Measurements from ENCODE around the gene DMTF1. TPM values are rescaled to one million over a fixed set of nuclear protein-coding genes. Genes with fewer than 3 reads are reported as not detected.

The DMTF1 gene
- total RNA-seq, 2 donors from 2014 or later: 129 to 152 TPM

- H3K4me1 ChIP-seq (ENCODE audit: control insufficient read depth, insufficient read depth, low read length): no peaks in the 10 kb centered on the region
- H3K27ac Mint-ChIP-seq: peak overlapping the region; percentile 44
- H3K27me3 ChIP-seq (ENCODE audit: control insufficient read depth, insufficient read depth, low read length, poor library complexity, severe bottlenecking): no peaks in the 10 kb centered on the region
- peaks cover 33% of the 10 kb centered on the region for H3K9me3 ChIP-seq (ENCODE audit: control insufficient read depth, low read length)
- H3K9ac ChIP-seq (ENCODE audit: extremely low read depth, low read length, poor library complexity, severe bottlenecking): no peak overlapping the region
- H3K4me3 ChIP-seq (ENCODE audit: low read length): no peak overlapping the region
- 96 to 100% methylated on average over 1 of the region's 1 CpG for WGBS, 2 experiments (ENCODE audit: insufficient coverage in 1 of 2, insufficient read length in 1 of 2)
- H3K27ac ChIP-seq (ENCODE audit: low read depth, low read length): no peak overlapping the region
- peaks cover 36% of the 10 kb centered on the region for H3K36me3 ChIP-seq (ENCODE audit: control insufficient read depth, insufficient read depth, low read length)
- H3K27me3 Mint-ChIP-seq (ENCODE audit: insufficient read depth): no peaks in the 10 kb centered on the region
- peaks cover 11% of the 10 kb centered on the region for H3K4me1 Mint-ChIP-seq
- no peak overlapping the region for H3K4me3 Mint-ChIP-seq
- DNase-seq: no peak
- peaks cover 11% of the 10 kb centered on the region for H3K9me3 Mint-ChIP-seq
- TF ChIP-seq, protein P1, sequence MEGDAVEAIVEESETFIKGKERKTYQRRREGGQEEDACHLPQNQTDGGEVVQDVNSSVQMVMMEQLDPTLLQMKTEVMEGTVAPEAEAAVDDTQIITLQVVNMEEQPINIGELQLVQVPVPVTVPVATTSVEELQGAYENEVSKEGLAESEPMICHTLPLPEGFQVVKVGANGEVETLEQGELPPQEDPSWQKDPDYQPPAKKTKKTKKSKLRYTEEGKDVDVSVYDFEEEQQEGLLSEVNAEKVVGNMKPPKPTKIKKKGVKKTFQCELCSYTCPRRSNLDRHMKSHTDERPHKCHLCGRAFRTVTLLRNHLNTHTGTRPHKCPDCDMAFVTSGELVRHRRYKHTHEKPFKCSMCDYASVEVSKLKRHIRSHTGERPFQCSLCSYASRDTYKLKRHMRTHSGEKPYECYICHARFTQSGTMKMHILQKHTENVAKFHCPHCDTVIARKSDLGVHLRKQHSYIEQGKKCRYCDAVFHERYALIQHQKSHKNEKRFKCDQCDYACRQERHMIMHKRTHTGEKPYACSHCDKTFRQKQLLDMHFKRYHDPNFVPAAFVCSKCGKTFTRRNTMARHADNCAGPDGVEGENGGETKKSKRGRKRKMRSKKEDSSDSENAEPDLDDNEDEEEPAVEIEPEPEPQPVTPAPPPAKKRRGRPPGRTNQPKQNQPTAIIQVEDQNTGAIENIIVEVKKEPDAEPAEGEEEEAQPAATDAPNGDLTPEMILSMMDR (conservative IDR thresholded peaks at IDR 0.05): no peak
- peaks cover 47% of the 10 kb centered on the region for H3K36me3 Mint-ChIP-seq (ENCODE audit: low read depth)
Observed at GRCh38 chr7:87212498-87212897, 60.2 kb downstream of the DMTF1 start.

DNA sequence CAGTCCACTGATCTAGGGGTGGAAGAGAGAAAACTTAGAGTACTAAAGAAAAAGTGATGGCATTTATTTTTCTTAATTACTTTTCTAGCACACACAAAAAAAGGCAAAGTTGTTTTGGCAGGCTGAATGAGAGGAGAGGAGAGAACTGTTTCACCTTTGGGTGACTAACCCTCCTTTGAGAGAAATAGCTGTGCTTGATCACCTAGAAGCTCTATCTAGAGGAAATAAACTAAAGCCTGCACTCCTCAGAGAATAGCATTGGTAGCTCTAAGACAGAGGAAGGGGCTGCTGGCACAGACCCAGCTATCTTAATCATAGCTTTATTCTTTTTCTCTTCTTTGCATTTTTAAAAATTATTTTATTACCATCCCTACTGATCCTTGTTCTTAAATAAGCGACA lies 61.0 kb downstream of the DMTF1 start:
- no peak overlapping the region for H3K27ac Mint-ChIP-seq
- 96% methylated on average over 1 of the region's 1 CpG; no CpG with 5 or more reads in 1 of the 2 experiments for WGBS, 2 experiments (ENCODE audit: insufficient coverage in 1 of 2, insufficient read length in 1 of 2)

DNA sequence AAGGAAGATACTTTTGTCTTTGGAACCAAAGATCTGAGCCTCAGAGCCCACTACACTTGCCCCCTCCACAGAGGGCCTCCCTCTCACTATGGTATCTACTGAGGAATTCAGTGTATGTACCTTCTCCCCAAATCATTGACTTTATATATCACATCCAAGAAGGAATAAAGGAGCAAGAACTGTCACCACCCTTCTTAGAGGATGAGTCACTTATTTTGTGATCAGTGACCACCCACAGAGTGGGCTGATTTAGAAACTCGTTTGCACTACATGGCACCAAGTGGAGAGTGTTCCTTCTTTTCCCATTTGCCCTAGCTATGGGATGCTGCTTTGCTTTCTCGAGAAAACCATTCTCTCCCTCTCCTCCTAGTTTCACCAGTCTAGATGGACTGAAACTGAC lies 61.6 kb downstream of the DMTF1 start:
- peaks cover 29% of the 10 kb centered on the region for H3K36me3 ChIP-seq (ENCODE audit: control insufficient read depth, insufficient read depth, low read length)
- H3K4me1 ChIP-seq (ENCODE audit: control insufficient read depth, insufficient read depth, low read length): no peaks in the 10 kb centered on the region
- no peak overlapping the region for H3K27ac Mint-ChIP-seq
- no peak overlapping the region for H3K27ac ChIP-seq (ENCODE audit: low read depth, low read length)
- H3K4me3 Mint-ChIP-seq: no peak overlapping the region
- H3K36me3 Mint-ChIP-seq (ENCODE audit: low read depth): peaks cover 37% of the 10 kb centered on the region
- 43 to 68% methylated on average over 2 of the region's 2 CpGs for WGBS, 2 experiments (ENCODE audit: insufficient coverage in 1 of 2, insufficient read length in 1 of 2)
- no peak for DNase-seq
- peaks cover 4% of the 10 kb centered on the region for H3K9me3 Mint-ChIP-seq
- no peak overlapping the region for H3K4me3 ChIP-seq (ENCODE audit: low read length)
- no peaks in the 10 kb centered on the region for H3K27me3 Mint-ChIP-seq (ENCODE audit: insufficient read depth)
- no peaks in the 10 kb centered on the region for H3K27me3 ChIP-seq (ENCODE audit: control insufficient read depth, insufficient read depth, low read length, poor library complexity, severe bottlenecking)
- TF ChIP-seq, protein P1 (conservative IDR thresholded peaks at IDR 0.05): no peak
- peaks cover 27% of the 10 kb centered on the region for H3K9me3 ChIP-seq (ENCODE audit: control insufficient read depth, low read length)
- H3K9ac ChIP-seq (ENCODE audit: extremely low read depth, low read length, poor library complexity, severe bottlenecking): no peak overlapping the region
- H3K4me1 Mint-ChIP-seq: peaks cover 22% of the 10 kb centered on the region

More for the DNA sequence above, 61.0 kb downstream of the DMTF1 start:
- no peaks in the 10 kb centered on the region for H3K27me3 ChIP-seq (ENCODE audit: control insufficient read depth, insufficient read depth, low read length, poor library complexity, severe bottlenecking)
- no peaks in the 10 kb centered on the region for H3K27me3 Mint-ChIP-seq (ENCODE audit: insufficient read depth)
- no peak overlapping the region for H3K9ac ChIP-seq (ENCODE audit: extremely low read depth, low read length, poor library complexity, severe bottlenecking)
- TF ChIP-seq, protein P1 (conservative IDR thresholded peaks at IDR 0.05): no peak
- peaks cover 42% of the 10 kb centered on the region for H3K36me3 Mint-ChIP-seq (ENCODE audit: low read depth)
- no peak overlapping the region for H3K27ac ChIP-seq (ENCODE audit: low read depth, low read length)
- no peaks in the 10 kb centered on the region for H3K4me1 ChIP-seq (ENCODE audit: control insufficient read depth, insufficient read depth, low read length)
- no peak overlapping the region for H3K4me3 ChIP-seq (ENCODE audit: low read length)
- H3K36me3 ChIP-seq (ENCODE audit: control insufficient read depth, insufficient read depth, low read length): peaks cover 34% of the 10 kb centered on the region
- peaks cover 33% of the 10 kb centered on the region for H3K9me3 ChIP-seq (ENCODE audit: control insufficient read depth, low read length)
- peaks cover 17% of the 10 kb centered on the region for H3K4me1 Mint-ChIP-seq
- peaks cover 4% of the 10 kb centered on the region for H3K9me3 Mint-ChIP-seq
- H3K4me3 Mint-ChIP-seq: no peak overlapping the region
- DNase-seq: no peak

All from endodermal cell (in vitro differentiated cells).